GM10266 (cell line): ENCODE results near the gene KBTBD12.

Experiments
- DNase-seq: peaks from one replicate; pipeline ENCODE4 v3.0.0; 2012; ENCODE audit errors: extremely low spot score
- TF ChIP-seq, protein P1 (sequence below): IDR thresholded peaks from 2 replicates; pipeline ENCODE4 v1.5.1; 2012; ENCODE audit warnings: mild to moderate bottlenecking, low read depth; ENCODE audit not compliant: control insufficient read depth, insufficient read depth; ENCODE audit errors: missing control alignments

The KBTBD12 gene

DNA sequence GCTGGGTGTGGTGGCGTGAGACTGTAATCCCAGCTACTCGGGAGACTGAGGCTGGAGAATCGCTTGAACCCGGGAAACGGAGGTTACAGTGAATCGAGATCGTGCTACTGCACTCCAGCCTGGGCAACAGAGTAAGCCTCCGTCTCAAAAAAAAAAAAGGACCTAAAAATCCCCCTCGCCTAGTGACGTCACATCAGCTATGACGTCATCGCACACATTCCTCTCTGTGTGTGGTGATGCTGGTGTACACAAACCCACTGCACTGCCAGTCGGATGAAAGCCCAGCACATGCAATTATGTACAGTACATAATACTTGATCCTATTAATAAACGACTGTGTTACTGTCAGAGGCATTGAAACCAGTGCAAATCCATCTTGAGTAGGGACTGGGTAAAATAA is 97.0 kb downstream of the KBTBD12 start:
- TF ChIP-seq, protein P1, sequence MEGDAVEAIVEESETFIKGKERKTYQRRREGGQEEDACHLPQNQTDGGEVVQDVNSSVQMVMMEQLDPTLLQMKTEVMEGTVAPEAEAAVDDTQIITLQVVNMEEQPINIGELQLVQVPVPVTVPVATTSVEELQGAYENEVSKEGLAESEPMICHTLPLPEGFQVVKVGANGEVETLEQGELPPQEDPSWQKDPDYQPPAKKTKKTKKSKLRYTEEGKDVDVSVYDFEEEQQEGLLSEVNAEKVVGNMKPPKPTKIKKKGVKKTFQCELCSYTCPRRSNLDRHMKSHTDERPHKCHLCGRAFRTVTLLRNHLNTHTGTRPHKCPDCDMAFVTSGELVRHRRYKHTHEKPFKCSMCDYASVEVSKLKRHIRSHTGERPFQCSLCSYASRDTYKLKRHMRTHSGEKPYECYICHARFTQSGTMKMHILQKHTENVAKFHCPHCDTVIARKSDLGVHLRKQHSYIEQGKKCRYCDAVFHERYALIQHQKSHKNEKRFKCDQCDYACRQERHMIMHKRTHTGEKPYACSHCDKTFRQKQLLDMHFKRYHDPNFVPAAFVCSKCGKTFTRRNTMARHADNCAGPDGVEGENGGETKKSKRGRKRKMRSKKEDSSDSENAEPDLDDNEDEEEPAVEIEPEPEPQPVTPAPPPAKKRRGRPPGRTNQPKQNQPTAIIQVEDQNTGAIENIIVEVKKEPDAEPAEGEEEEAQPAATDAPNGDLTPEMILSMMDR, result no peak
- no peak for DNase-seq

DNA sequence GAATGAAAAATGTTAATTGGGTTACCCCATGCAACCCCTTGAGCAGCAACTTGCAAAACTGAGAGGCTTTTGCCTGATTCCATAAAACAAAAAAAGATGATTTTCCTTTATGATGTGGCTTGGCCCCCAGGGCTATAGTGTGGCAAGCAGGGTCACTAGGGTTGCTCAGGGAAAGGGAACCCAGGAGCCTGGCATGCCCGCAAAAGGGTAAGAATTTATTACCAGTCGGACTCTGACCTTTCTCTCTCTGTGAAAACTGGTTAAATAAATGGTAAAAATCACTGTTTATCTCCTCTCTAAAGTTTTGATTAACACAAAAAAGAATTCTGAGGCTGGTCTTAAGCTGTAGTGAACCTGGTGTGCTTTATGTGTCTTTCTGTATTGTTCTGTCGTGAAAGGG is 99.5 kb downstream of the KBTBD12 start:
- no peak for DNase-seq
- TF ChIP-seq, protein P1, result no peak

DNA sequence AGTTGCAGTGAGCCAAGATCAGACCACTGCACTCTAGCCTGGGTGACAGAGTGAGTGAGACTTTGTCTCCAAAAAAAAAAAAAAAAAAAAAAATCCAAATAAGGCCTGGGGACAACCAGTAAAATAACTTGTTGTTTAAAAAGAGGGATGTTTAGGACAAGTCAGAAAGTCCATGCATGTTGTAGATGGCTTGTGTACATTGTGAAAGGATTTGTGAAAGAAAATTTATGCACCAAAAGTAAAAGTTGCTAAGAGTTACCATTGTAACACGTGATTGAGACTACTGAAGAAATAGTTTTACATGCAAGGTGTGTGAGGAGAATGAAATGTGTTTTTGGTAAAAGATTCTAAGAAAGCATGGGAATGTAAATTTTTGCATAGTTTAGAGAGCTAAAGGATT is 101.5 kb downstream of the KBTBD12 start:
- DNase-seq, result no peak
- TF ChIP-seq, protein P1, result no peak

DNA sequence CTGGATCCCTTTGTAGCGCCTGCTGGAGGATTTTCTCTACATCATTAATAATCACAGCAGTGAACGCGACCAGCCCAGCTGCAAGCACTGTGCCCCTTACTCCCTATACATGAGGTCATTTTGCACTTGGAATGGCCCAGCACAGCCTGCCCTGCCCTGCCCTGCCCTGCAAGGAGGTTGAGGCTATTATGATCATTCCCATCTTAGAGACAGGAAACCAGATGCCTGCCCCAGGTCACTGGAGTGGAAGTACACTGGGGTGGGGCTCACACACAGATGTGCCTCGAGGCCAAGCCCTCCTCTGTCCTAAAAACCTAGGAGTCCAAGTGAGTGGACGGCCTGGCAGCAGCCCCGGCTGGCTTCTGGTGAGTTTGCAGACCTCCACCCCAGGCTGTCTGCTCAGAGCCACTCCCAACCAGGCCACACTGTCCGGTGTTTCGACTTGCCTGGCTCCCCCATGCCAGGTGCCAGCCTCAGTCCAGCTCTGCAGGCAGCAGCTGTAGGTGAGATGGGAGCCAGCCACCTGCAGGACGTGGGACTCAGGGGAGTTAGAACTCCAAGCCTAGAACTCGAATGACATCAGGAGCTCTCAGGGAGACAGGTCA is 106.8 kb downstream of the KBTBD12 start:
- DNase-seq, result no peak
- TF ChIP-seq, protein P1, result no peak

DNA sequence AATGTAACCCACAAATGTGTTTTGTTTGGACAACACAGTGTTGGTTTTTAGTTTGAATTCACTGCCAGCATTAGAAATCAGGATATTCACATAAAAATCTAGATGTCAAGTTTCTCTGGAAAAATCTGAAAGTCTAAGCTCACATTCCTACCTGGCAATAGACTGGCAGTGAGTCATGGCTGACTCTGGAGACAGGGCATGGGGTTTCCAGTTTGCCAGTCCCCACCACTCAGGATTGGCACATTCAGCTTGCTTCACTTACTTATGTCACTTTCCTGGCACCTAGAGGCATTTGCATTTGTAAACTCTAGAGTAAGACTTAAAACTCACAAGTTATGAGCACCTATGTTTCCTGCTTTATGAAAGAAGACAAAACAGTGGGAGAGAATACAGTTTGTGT is 118.1 kb downstream of the KBTBD12 start:
- TF ChIP-seq, protein P1, result no peak

DNA sequence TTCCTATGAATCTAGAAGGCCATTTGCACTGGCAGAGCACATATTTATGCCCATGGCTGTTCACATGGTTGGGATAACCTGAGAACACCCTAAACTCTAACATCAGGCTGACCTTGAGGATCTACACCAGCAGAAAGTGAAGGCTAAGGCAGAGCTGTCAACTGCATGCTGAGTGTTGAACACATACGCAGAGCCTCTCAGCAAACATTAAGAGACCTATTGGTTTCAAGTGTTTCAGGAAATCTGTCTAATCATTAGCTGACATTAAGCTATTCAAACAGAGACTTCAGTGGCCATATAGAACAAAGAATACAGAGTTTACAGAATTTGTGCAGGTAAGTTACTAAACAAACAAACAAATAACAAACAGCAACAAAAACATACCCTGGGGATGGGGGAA is 121.1 kb downstream of the KBTBD12 start:
- TF ChIP-seq, protein P1, result no peak
- DNase-seq, result no peak

More for the DNA sequence above, 118.1 kb downstream of the KBTBD12 start:
- DNase-seq, result no peak
